Neural cell (in vitro differentiated cells): ENCODE data around the gene HOXC9. TPM values are rescaled to one million over a fixed set of nuclear protein-coding genes. Genes with fewer than 3 reads are reported as not detected.

ENCODE experiments used
- H2AFZ ChIP-seq: fragments of 200-600, 300-800 bp; sonication (generic), shearing (Covaris generic); 2 replicates; pipeline ENCODE4 v1.6.0; 2014; ENCODE audit warnings: low read depth, mild to moderate bottlenecking, antibody characterized with exemption, low read length, moderate library complexity
- H3F3A ChIP-seq: fragments of 200-600 bp; shearing (Covaris generic); 2 replicates; pipeline ENCODE4 v1.6.1; 2016; ENCODE audit warnings: mild to moderate bottlenecking, moderate library complexity, mixed read lengths, antibody characterized with exemption, low read length; ENCODE audit not compliant: insufficient read depth, poor library complexity, severe bottlenecking
- H3K27ac ChIP-seq: fragments of 200-600, 300-800 bp; sonication (generic), shearing (Covaris generic); 2 replicates; pipeline ENCODE4 v1.5.1; 2014; ENCODE audit warnings: mild to moderate bottlenecking, low read length, moderate library complexity
- H3K27me3 ChIP-seq: fragments of 300-800, 200-600 bp; sonication (generic), shearing (Covaris generic); 2 replicates; pipeline ENCODE4 v1.6.0; 2014; ENCODE audit warnings: mild to moderate bottlenecking, low read depth, low read length, moderate library complexity; ENCODE audit not compliant: insufficient read depth
- H3K36me3 ChIP-seq: fragments of 300-800, 200-600 bp; sonication (generic), shearing (Covaris generic); 2 replicates; pipeline ENCODE4 v1.5.1; 2014; ENCODE audit warnings: mild to moderate bottlenecking, antibody characterized with exemption, low read length, moderate library complexity; ENCODE audit not compliant: insufficient read depth
- H3K4me2 ChIP-seq: fragments of 300-800, 200-600 bp; sonication (generic), shearing (Covaris generic); 2 replicates; pipeline ENCODE4 v1.6.0; 2014; ENCODE audit warnings: mild to moderate bottlenecking, low read length
- H3K4me3 ChIP-seq: fragments of 300-800, 200-600 bp; sonication (generic), shearing (Covaris generic); 2 replicates; pipeline ENCODE4 v1.5.1; 2014; ENCODE audit warnings: mild to moderate bottlenecking, low read length, moderate library complexity
- H3K79me2 ChIP-seq: fragments of 200-600 bp; shearing (Covaris generic); replicated peaks from 2 replicates; pipeline ENCODE4 v1.6.0; 2014; ENCODE audit warnings: mild to moderate bottlenecking, low read length, moderate library complexity; ENCODE audit not compliant: insufficient read depth
- H3K9ac ChIP-seq: fragments of 300-800, 200-600 bp; sonication (generic), shearing (Covaris generic); 2 replicates; pipeline ENCODE4 v1.6.1; 2016; ENCODE audit warnings: mild to moderate bottlenecking, low read length, mixed read lengths
- H3K9me2 ChIP-seq: fragments of 200-600 bp; shearing (Covaris generic); 2 replicates; pipeline ENCODE4 v1.6.1; 2016; ENCODE audit warnings: mild to moderate bottlenecking, low read length, mixed read lengths; ENCODE audit not compliant: insufficient read depth
- H3K9me3 ChIP-seq: fragments of 200-600, 300-800 bp; sonication (generic), shearing (Covaris generic); 2 replicates; pipeline ENCODE4 v1.6.1; 2016; ENCODE audit warnings: mild to moderate bottlenecking, mixed run types, low read length, moderate library complexity, mixed read lengths
- H4K20me1 ChIP-seq: fragments of 200-600 bp; shearing (Covaris generic); 2 replicates; pipeline ENCODE4 v1.6.1; 2016; ENCODE audit warnings: mild to moderate bottlenecking, mixed run types; ENCODE audit not compliant: insufficient read depth
- EP300 ChIP-seq: fragments of 450-650 bp; conservative IDR thresholded peaks from 2 replicates; pipeline ENCODE4 v1.6.1; 2014; ENCODE audit warnings: antibody characterized with exemption, mild to moderate bottlenecking, moderate library complexity; ENCODE audit not compliant: poor library complexity, severe bottlenecking
- EZH2 ChIP-seq: fragments of 200-600, 300-800 bp; shearing (Covaris generic), sonication (generic); IDR thresholded peaks from 2 replicates; pipeline ENCODE4 v1.6.1; 2014; ENCODE audit warnings: antibody characterized with exemption, low read length, borderline replicate concordance, mild to moderate bottlenecking; ENCODE audit not compliant: insufficient read depth, poor library complexity, severe bottlenecking
- MXI1 ChIP-seq: fragments of 450-650 bp; conservative IDR thresholded peaks from 2 replicates; pipeline ENCODE4 v1.6.1; 2014; ENCODE audit warnings: antibody characterized with exemption, mild to moderate bottlenecking; ENCODE audit not compliant: poor library complexity, severe bottlenecking
- POLR2AphosphoS5 ChIP-seq: IDR thresholded peaks from 2 replicates; pipeline ENCODE4 v1.6.1; 2012
- RAD21 ChIP-seq: fragments of 450-650 bp; conservative IDR thresholded peaks from 2 replicates; pipeline ENCODE4 v1.6.1; 2014; ENCODE audit warnings: antibody characterized with exemption, mild to moderate bottlenecking, moderate library complexity
- SMC3 ChIP-seq: fragments of 450-650 bp; conservative IDR thresholded peaks from 2 replicates; pipeline ENCODE4 v1.6.1; 2014; ENCODE audit warnings: antibody characterized with exemption, mild to moderate bottlenecking, moderate library complexity; ENCODE audit not compliant: poor library complexity
- TAF1 ChIP-seq: IDR thresholded peaks from 2 replicates; pipeline ENCODE4 v1.6.1; 2012; ENCODE audit warnings: low read depth
- polyA plus RNA-seq: library from polyadenylated mRNA; depleted of rRNA; stranded (reverse); fragments of >200 nt; gene quantifications from 2 replicates; pipeline ENCODE4 v1.2.3, GENCODE V29; 2014
- TF ChIP-seq, protein P1 (sequence below): IDR thresholded peaks from 2 replicates; pipeline ENCODE4 v1.6.1; 2012; ENCODE audit warnings: borderline replicate concordance
- TF ChIP-seq, protein P2 (sequence below): fragments of 450-650 bp; IDR thresholded peaks from 2 replicates; pipeline ENCODE4 v1.5.1; 2014; ENCODE audit warnings: antibody characterized with exemption, mild to moderate bottlenecking, moderate library complexity; ENCODE audit not compliant: poor library complexity, severe bottlenecking

The HOXC9 gene
- polyA plus RNA-seq, 1 donor from 2014 or later = not detected

DNA sequence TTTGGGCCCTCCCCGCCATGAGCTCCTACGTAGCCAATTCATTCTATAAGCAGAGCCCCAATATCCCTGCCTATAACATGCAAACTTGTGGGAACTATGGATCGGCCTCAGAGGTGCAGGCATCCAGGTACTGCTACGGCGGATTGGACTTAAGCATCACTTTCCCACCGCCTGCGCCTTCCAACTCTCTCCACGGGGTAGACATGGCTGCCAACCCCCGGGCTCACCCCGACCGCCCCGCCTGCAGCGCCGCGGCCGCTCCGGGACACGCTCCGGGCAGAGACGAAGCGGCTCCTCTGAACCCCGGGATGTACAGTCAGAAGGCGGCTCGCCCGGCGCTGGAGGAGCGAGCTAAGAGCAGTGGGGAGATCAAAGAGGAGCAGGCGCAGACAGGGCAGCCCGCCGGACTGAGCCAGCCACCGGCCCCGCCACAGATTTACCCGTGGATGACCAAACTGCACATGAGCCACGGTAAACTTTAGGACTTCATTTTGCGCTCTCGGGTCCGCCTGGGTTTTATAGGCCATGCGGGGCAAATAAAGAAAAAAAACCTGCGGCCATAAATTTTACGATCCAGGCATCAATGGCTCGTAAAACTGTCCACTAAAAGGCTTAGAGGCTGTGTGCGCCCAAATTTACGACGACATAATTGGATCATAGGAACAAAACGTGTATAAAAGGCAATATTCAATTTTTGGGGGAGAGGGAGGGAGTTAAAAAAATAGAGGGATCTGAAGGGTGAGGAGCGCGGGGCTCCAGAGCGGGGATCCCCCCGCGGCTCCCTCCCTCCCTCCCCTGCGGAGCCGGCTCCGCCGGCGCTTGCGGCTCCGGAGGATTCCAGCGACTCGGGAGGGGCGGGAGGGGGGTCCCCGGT is 33.4 kb downstream of the HOXC9 start:
- Histone ChIP-seq H3K9ac (no peak overlapping the region), H3K4me2 (no peak overlapping the region), H3K9me3 (no peaks in the 10 kb centered on the region), H4K20me1 (no peaks in the 10 kb centered on the region), H3K9me2 (no peaks in the 10 kb centered on the region), H3K79me2 (no peaks in the 10 kb centered on the region), H2AFZ (no peak overlapping the region), H3F3A (no peaks in the 10 kb centered on the region), H3K27me3 (peaks cover 99% of the 10 kb centered on the region), H3K27ac (no peak overlapping the region), H3K36me3 (no peaks in the 10 kb centered on the region), H3K4me3 (no peak overlapping the region)
- peak; percentile 27 for TF ChIP-seq EZH2
- TF ChIP-seq, protein P1, sequence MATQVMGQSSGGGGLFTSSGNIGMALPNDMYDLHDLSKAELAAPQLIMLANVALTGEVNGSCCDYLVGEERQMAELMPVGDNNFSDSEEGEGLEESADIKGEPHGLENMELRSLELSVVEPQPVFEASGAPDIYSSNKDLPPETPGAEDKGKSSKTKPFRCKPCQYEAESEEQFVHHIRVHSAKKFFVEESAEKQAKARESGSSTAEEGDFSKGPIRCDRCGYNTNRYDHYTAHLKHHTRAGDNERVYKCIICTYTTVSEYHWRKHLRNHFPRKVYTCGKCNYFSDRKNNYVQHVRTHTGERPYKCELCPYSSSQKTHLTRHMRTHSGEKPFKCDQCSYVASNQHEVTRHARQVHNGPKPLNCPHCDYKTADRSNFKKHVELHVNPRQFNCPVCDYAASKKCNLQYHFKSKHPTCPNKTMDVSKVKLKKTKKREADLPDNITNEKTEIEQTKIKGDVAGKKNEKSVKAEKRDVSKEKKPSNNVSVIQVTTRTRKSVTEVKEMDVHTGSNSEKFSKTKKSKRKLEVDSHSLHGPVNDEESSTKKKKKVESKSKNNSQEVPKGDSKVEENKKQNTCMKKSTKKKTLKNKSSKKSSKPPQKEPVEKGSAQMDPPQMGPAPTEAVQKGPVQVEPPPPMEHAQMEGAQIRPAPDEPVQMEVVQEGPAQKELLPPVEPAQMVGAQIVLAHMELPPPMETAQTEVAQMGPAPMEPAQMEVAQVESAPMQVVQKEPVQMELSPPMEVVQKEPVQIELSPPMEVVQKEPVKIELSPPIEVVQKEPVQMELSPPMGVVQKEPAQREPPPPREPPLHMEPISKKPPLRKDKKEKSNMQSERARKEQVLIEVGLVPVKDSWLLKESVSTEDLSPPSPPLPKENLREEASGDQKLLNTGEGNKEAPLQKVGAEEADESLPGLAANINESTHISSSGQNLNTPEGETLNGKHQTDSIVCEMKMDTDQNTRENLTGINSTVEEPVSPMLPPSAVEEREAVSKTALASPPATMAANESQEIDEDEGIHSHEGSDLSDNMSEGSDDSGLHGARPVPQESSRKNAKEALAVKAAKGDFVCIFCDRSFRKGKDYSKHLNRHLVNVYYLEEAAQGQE = no peak

DNA sequence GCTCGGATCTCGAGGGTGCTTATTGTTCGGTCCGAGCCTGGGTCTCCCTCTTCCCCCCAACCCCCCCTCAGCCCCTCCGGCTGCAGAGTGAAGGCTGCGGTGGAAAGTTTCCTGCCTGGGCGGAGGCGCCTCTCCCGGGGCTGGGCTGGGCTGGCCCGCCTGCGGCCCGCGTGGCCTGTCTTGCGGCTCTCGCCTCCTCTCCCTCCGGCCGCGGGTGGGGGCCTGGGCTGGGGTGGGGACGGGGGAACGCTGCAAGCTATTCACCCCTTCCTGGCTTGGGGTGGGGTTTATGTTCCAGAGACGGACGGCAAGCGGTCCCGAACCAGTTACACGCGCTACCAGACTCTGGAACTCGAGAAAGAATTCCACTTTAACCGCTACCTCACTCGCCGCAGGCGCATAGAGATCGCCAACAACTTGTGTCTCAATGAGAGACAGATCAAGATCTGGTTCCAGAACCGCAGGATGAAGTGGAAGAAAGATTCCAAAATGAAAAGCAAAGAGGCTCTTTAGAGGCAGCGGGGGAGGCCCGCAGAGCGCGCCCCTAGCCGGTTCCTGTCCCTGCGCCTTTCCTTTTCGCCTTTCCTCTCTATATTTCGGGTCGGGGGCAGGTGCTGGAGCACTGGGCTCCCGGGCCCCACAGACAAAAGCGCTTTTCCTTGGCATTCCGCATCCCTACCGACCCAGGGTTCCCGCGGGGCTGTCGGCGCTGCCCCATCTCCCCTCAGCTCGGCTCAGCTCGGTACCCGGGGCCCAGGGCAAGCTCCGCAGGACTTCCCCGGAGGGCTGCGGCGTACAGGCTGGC is 34.2 kb downstream of the HOXC9 start:
- no peak for TF ChIP-seq SMC3
- peak; percentile 16 for TF ChIP-seq EZH2
- Histone ChIP-seq H3K4me3 (no peak overlapping the region), H3K27me3 (peaks cover 99% of the 10 kb centered on the region), H4K20me1 (no peaks in the 10 kb centered on the region), H3K9ac (no peak overlapping the region), H3F3A (no peaks in the 10 kb centered on the region), H2AFZ (no peak overlapping the region), H3K9me2 (no peaks in the 10 kb centered on the region), H3K79me2 (no peaks in the 10 kb centered on the region), H3K4me2 (no peak overlapping the region), H3K36me3 (no peaks in the 10 kb centered on the region), H3K9me3 (no peaks in the 10 kb centered on the region), H3K27ac (no peak overlapping the region)

DNA sequence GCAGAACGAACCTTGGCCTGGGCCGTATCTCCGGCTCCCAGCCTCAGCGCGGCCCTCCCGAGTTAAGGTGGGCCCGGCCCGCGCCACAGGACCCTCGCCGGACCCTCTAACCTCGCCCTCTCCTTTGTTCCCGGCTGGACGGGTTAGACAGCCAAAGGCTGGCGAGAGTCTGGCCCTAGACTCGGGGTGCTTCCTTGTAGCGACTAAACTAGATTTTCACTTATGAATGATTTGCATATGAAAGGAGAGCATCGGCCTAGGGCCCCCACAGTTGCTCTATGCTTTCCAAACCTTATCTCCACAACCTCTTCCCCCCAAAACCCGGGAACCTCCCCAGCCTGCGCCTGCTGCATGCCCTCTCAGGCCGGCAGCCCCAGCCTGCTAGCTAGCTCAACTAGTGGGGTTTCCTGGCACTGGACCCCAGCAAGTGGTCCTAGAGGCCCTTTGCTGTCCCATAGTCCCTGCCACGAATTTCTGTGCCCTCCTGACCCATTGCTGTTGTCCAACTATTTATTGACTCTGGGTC is 34.9 kb downstream of the HOXC9 start:
- Histone ChIP-seq H3K4me2 (no peak overlapping the region), H3K9ac (no peak overlapping the region), H3K27me3 (peaks cover 100% of the 10 kb centered on the region), H3K4me3 (no peak overlapping the region), H3F3A (no peaks in the 10 kb centered on the region), H3K36me3 (no peaks in the 10 kb centered on the region), H4K20me1 (no peaks in the 10 kb centered on the region), H3K79me2 (no peaks in the 10 kb centered on the region), H3K9me3 (no peaks in the 10 kb centered on the region), H3K9me2 (no peaks in the 10 kb centered on the region), H3K27ac (no peak overlapping the region), H2AFZ (no peak overlapping the region)
- TF ChIP-seq, protein P1 = no peak
- TF ChIP-seq RAD21 = no peak
- TF ChIP-seq EZH2 = no peak
- no peak for TF ChIP-seq POLR2AphosphoS5
- TF ChIP-seq MXI1 = no peak
- no peak for TF ChIP-seq TAF1
- TF ChIP-seq, protein P2, sequence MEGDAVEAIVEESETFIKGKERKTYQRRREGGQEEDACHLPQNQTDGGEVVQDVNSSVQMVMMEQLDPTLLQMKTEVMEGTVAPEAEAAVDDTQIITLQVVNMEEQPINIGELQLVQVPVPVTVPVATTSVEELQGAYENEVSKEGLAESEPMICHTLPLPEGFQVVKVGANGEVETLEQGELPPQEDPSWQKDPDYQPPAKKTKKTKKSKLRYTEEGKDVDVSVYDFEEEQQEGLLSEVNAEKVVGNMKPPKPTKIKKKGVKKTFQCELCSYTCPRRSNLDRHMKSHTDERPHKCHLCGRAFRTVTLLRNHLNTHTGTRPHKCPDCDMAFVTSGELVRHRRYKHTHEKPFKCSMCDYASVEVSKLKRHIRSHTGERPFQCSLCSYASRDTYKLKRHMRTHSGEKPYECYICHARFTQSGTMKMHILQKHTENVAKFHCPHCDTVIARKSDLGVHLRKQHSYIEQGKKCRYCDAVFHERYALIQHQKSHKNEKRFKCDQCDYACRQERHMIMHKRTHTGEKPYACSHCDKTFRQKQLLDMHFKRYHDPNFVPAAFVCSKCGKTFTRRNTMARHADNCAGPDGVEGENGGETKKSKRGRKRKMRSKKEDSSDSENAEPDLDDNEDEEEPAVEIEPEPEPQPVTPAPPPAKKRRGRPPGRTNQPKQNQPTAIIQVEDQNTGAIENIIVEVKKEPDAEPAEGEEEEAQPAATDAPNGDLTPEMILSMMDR = no peak
- TF ChIP-seq SMC3 = no peak
- TF ChIP-seq EP300 = no peak
